Measurements from ENCODE around the gene CCL22.
"Not testable (repeated sequence)": the region's sequence is repeated elsewhere in the genome, so short reads cannot be mapped to it uniquely, and the experiment has no call there.

CCL22 gene

GRCh38 chr16:57394444-57394843, 35.9 kb downstream of the CCL22 start:
- no peak overlapping the region for H3K4me3 ChIP-seq (ENCODE audit: severe bottlenecking)
- H3K27ac ChIP-seq (ENCODE audit: poor library complexity, severe bottlenecking): no peak overlapping the region
- TF ChIP-seq, protein P1, sequence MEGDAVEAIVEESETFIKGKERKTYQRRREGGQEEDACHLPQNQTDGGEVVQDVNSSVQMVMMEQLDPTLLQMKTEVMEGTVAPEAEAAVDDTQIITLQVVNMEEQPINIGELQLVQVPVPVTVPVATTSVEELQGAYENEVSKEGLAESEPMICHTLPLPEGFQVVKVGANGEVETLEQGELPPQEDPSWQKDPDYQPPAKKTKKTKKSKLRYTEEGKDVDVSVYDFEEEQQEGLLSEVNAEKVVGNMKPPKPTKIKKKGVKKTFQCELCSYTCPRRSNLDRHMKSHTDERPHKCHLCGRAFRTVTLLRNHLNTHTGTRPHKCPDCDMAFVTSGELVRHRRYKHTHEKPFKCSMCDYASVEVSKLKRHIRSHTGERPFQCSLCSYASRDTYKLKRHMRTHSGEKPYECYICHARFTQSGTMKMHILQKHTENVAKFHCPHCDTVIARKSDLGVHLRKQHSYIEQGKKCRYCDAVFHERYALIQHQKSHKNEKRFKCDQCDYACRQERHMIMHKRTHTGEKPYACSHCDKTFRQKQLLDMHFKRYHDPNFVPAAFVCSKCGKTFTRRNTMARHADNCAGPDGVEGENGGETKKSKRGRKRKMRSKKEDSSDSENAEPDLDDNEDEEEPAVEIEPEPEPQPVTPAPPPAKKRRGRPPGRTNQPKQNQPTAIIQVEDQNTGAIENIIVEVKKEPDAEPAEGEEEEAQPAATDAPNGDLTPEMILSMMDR (IDR thresholded peaks at IDR 0.05; ENCODE audit: poor library complexity, severe bottlenecking): no peak
- H3K27me3 ChIP-seq (ENCODE audit: insufficient read depth, poor library complexity, severe bottlenecking): no peaks in the 10 kb centered on the region
- DNase-seq (ENCODE audit: low spot score) (no peak), ATAC-seq (ENCODE audit: low read depth) (peak; percentile 45)
- no peaks in the 10 kb centered on the region for H3K36me3 ChIP-seq (ENCODE audit: low read depth)
- peaks cover 6% of the 10 kb centered on the region for H3K4me1 ChIP-seq (ENCODE audit: insufficient read depth, poor library complexity, severe bottlenecking)
- H3K9me3 ChIP-seq (ENCODE audit: severe bottlenecking): no peaks in the 10 kb centered on the region

- DNase-seq (ENCODE audit: low spot score): no peak
Observed at GRCh38 chr16:57395026-57395425, 36.4 kb downstream of the CCL22 start.

DNA sequence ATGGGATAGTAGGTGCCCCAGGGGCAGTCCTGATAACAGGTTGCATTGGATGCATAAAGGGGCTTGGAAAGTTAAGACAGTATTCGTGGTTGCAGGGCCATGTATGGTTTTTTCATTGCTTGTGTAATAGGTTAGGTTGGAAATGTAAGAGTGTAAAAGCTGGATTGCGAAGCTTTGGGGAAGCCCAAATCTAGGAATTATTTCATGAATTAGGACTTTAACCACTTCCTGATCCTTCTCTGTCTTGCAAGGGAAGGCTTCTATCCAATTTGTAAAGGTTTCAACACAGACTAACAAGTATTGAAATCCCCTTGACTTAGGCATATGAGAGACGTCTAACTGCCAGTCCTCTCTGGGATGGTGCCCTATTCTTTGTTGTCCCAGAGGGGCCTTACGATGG, 38.2 kb downstream of the CCL22 start:
- TF ChIP-seq, protein P1 (IDR thresholded peaks at IDR 0.05; ENCODE audit: poor library complexity, severe bottlenecking): no peak
- Histone ChIP-seq H3K4me1 (ENCODE audit: insufficient read depth, poor library complexity, severe bottlenecking) (peaks cover 6% of the 10 kb centered on the region), H3K9me3 (ENCODE audit: severe bottlenecking) (no peaks in the 10 kb centered on the region), H3K27me3 (ENCODE audit: insufficient read depth, poor library complexity, severe bottlenecking) (no peaks in the 10 kb centered on the region), H3K36me3 (ENCODE audit: low read depth) (no peaks in the 10 kb centered on the region), H3K27ac (ENCODE audit: poor library complexity, severe bottlenecking) (no peak overlapping the region), H3K4me3 (ENCODE audit: severe bottlenecking) (no peak overlapping the region)
- DNase-seq (ENCODE audit: low spot score): no peak
- no peak for ATAC-seq (ENCODE audit: low read depth)

More at GRCh38 chr16:57395026-57395425, 36.4 kb downstream of the CCL22 start:
- H3K4me3 ChIP-seq (ENCODE audit: severe bottlenecking): no peak overlapping the region
- TF ChIP-seq, protein P1 (IDR thresholded peaks at IDR 0.05; ENCODE audit: poor library complexity, severe bottlenecking): no peak
- ATAC-seq (ENCODE audit: low read depth): no peak
- peaks cover 6% of the 10 kb centered on the region for H3K4me1 ChIP-seq (ENCODE audit: insufficient read depth, poor library complexity, severe bottlenecking)
- no peaks in the 10 kb centered on the region for H3K36me3 ChIP-seq (ENCODE audit: low read depth)
- H3K27ac ChIP-seq (ENCODE audit: poor library complexity, severe bottlenecking): no peak overlapping the region
- H3K27me3 ChIP-seq (ENCODE audit: insufficient read depth, poor library complexity, severe bottlenecking): no peaks in the 10 kb centered on the region
- H3K9me3 ChIP-seq (ENCODE audit: severe bottlenecking): no peaks in the 10 kb centered on the region

GRCh38 chr16:57397493-57397892, 38.9 kb downstream of the CCL22 start:
- not testable (repeated sequence) for H3K36me3 ChIP-seq (ENCODE audit: low read depth); H3K4me3 ChIP-seq (ENCODE audit: severe bottlenecking); ATAC-seq (ENCODE audit: low read depth); H3K27me3 ChIP-seq (ENCODE audit: insufficient read depth, poor library complexity, severe bottlenecking); H3K9me3 ChIP-seq (ENCODE audit: severe bottlenecking); DNase-seq (ENCODE audit: low spot score); H3K4me1 ChIP-seq (ENCODE audit: insufficient read depth, poor library complexity, severe bottlenecking); H3K27ac ChIP-seq (ENCODE audit: poor library complexity, severe bottlenecking)

DNA sequence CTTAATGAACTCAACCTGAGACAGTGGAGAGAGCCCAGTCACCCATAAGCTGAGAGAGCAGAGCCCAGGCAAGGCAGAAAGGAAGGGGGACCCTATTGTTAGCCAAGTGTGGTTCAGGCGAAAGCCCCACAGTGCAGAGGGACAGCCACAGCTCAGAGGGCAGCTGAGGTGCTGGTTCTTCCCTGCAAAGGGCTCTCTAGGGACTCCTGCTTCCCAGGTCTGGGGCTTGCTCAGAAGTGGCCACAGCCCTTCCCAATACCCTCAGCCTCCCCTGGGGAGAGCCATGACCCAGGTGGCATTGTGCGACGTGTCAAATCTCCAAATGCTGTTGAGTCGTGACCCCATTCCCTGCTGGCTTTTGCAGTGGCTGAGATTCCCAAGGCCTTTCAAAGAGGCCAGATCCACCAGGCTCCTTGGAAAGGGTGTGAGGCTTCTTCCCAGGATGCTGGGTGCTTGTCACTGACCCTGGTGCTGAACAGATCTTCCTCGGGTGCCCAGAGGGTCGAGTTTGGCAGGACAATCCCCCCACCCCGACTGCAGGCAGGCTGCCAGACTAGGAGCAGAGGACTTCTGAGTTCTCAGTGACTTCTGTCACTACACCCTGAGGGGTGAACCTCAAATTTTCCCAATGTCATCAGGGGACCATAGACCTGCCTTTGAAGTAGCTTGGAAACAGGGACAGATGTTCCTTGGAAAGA, 43.5 kb downstream of the CCL22 start:
- Histone ChIP-seq H3K4me1 (ENCODE audit: insufficient read depth, poor library complexity, severe bottlenecking) (no peaks in the 10 kb centered on the region), H3K9me3 (ENCODE audit: severe bottlenecking) (no peaks in the 10 kb centered on the region), H3K27me3 (ENCODE audit: insufficient read depth, poor library complexity, severe bottlenecking) (no peaks in the 10 kb centered on the region), H3K4me3 (ENCODE audit: severe bottlenecking) (no peak overlapping the region), H3K36me3 (ENCODE audit: low read depth) (no peaks in the 10 kb centered on the region), H3K27ac (ENCODE audit: poor library complexity, severe bottlenecking) (no peak overlapping the region)
- no peak for ATAC-seq (ENCODE audit: low read depth)
- TF ChIP-seq, protein P1 (IDR thresholded peaks at IDR 0.05; ENCODE audit: poor library complexity, severe bottlenecking): no peak
- no peak for DNase-seq (ENCODE audit: low spot score)

Data from RWPE2 (cell line).